Endothelial cell of hepatic sinusoid (primary cell): ENCODE results near the gene CFAP100.

Experiments
- in situ Hi-C: cut with HindIII; loops from 2 replicates; pipeline ENCODE4 v1.10.0; 2017; ENCODE audit warnings: low sequenced_read_pairs

CFAP100 gene

GRCh38 chr3:126473292-126474168, 78.8 kb downstream of the CFAP100 start:
- in situ Hi-C loops, result no loop called here

- in situ Hi-C loops, result no loop called here
These were observed 80.0 kb downstream of the CFAP100 start for GRCh38 chr3:126474498-126475412.

- in situ Hi-C loops, result no loop called here
These were observed 80.9 kb downstream of the CFAP100 start, which contains the start of gene ZXDC for GRCh38 chr3:126475413-126476114. Gene ZXDC (minus strand): TSS chr3:126475891. CDS start chr3:126475865, 26 bp downstream.

- in situ Hi-C loops, result no loop called here
These were observed 81.7 kb downstream of the CFAP100 start for GRCh38 chr3:126476166-126477060.

- in situ Hi-C loops, result no loop called here
These were observed 82.3 kb downstream of the CFAP100 start for GRCh38 chr3:126477061-126477380.

GRCh38 chr3:126478581-126479310, 84.0 kb downstream of the CFAP100 start:
- in situ Hi-C loops, result no loop called here

GRCh38 chr3:126479642-126480041, 84.9 kb downstream of the CFAP100 start:
- in situ Hi-C loops, result no loop called here

GRCh38 chr3:126480206-126480605, 85.5 kb downstream of the CFAP100 start:
- in situ Hi-C loops, result no loop called here

GRCh38 chr3:126480861-126481260, 86.2 kb downstream of the CFAP100 start:
- in situ Hi-C loops, result no loop called here

GRCh38 chr3:126481808-126482502, 87.2 kb downstream of the CFAP100 start:
- in situ Hi-C loops, result no loop called here

GRCh38 chr3:126482503-126483255, 88.0 kb downstream of the CFAP100 start:
- in situ Hi-C loops, result no loop called here

- in situ Hi-C loops, result no loop called here
These were observed 88.6 kb downstream of the CFAP100 start for GRCh38 chr3:126483321-126483761.

- in situ Hi-C loops, result no loop called here
These were observed 89.4 kb downstream of the CFAP100 start for GRCh38 chr3:126484148-126484547.

GRCh38 chr3:126484662-126485061, 90.0 kb downstream of the CFAP100 start:
- in situ Hi-C loops, result no loop called here

- in situ Hi-C loops, result no loop called here
These were observed 90.6 kb downstream of the CFAP100 start for GRCh38 chr3:126485176-126485897.

- in situ Hi-C loops, result no loop called here
These were observed 91.2 kb downstream of the CFAP100 start for GRCh38 chr3:126485956-126486355.
